BE2C (cell line): ENCODE measurements around the gene UVSSA.
"Not testable (repeated sequence)": the region's sequence is repeated elsewhere in the genome, so short reads cannot be mapped to it uniquely, and the experiment has no call there.

Experiments
- DNase-seq: peaks from one replicate; pipeline ENCODE4 v3.0.0-alpha.2; 2020
- H3K27me3 ChIP-seq: fragments of 250-450 bp; sonication (Bioruptor Pico); 2 replicates; pipeline ENCODE4 v1.5.1; 2020; ENCODE audit warnings: mild to moderate bottlenecking
- H3K36me3 ChIP-seq: fragments of 250-450 bp; sonication (Bioruptor Pico); 2 replicates; pipeline ENCODE4 v1.5.1; 2020; ENCODE audit warnings: mild to moderate bottlenecking
- H3K4me1 ChIP-seq: fragments of 250-450 bp; sonication (Bioruptor Pico); 2 replicates; pipeline ENCODE4 v1.5.1; 2020
- H3K4me3 ChIP-seq: 2 replicates; pipeline ENCODE4 v1.5.1; 2011; ENCODE audit warnings: low read depth, low read length
- H3K9me3 ChIP-seq: fragments of 250-450 bp; sonication (Bioruptor Pico); 2 replicates; pipeline ENCODE4 v1.5.1; 2020
- CTCF ChIP-seq: IDR thresholded peaks from 2 replicates; pipeline ENCODE4 v1.5.1; 2012; ENCODE audit warnings: mild to moderate bottlenecking, low read depth, low read length

The UVSSA gene

GRCh38 chr4:1384675-1385372, 37.8 kb downstream of the UVSSA start:
- H3K4me1 ChIP-seq: no peaks in the 10 kb centered on the region
- no peaks in the 10 kb centered on the region for H3K27me3 ChIP-seq
- no peaks in the 10 kb centered on the region for H3K36me3 ChIP-seq
- peak; percentile 5 for DNase-seq
- H3K4me3 ChIP-seq: no peak overlapping the region
- no peak for TF ChIP-seq CTCF
- H3K9me3 ChIP-seq: peaks cover 2% of the 10 kb centered on the region; the same call in 1 of the 2 replicates

GRCh38 chr4:1385373-1386340, 38.6 kb downstream of the UVSSA start:
- H3K4me3 ChIP-seq: no peak overlapping the region
- peaks cover 2% of the 10 kb centered on the region; the same call in 1 of the 2 replicates for H3K9me3 ChIP-seq
- TF ChIP-seq CTCF: no peak
- no peaks in the 10 kb centered on the region for H3K4me1 ChIP-seq
- no peaks in the 10 kb centered on the region for H3K36me3 ChIP-seq
- DNase-seq: peak; percentile 4
- no peaks in the 10 kb centered on the region for H3K27me3 ChIP-seq

- DNase-seq: not testable (repeated sequence)
These were observed 46.4 kb downstream of the UVSSA start for GRCh38 chr4:1393363-1393762.

GRCh38 chr4:1393866-1394265, 46.9 kb downstream of the UVSSA start:
- no peaks in the 10 kb centered on the region for H3K36me3 ChIP-seq
- H3K4me3 ChIP-seq: no peak overlapping the region
- DNase-seq: no peak
- no peaks in the 10 kb centered on the region for H3K4me1 ChIP-seq
- H3K27me3 ChIP-seq: no peaks in the 10 kb centered on the region
- TF ChIP-seq CTCF: no peak
- H3K9me3 ChIP-seq: peaks cover 2% of the 10 kb centered on the region; the same call in 1 of the 2 replicates

More at GRCh38 chr4:1393363-1393762, 46.4 kb downstream of the UVSSA start:
- H3K27me3 ChIP-seq, H3K4me1 ChIP-seq, H3K9me3 ChIP-seq, H3K4me3 ChIP-seq, H3K36me3 ChIP-seq: not testable (repeated sequence)

GRCh38 chr4:1394554-1395388, 47.8 kb downstream of the UVSSA start:
- not testable (repeated sequence) for H3K9me3 ChIP-seq, DNase-seq

GRCh38 chr4:1395389-1395820, 48.4 kb downstream of the UVSSA start:
- H3K9me3 ChIP-seq, H3K27me3 ChIP-seq, H3K36me3 ChIP-seq, DNase-seq, H3K4me1 ChIP-seq, H3K4me3 ChIP-seq: not testable (repeated sequence)

More at GRCh38 chr4:1394554-1395388, 47.8 kb downstream of the UVSSA start:
- H3K36me3 ChIP-seq, H3K4me3 ChIP-seq, H3K27me3 ChIP-seq, H3K4me1 ChIP-seq: not testable (repeated sequence)
